H9 (cell line): ENCODE measurements around the gene F11R. TPM values are rescaled to one million over a fixed set of nuclear protein-coding genes. Genes with fewer than 3 reads are reported as not detected.
A peak's percentile ranks its signal among the peaks of the same experiment; 100 is the strongest.

ENCODE experiments used
- DNase-seq: peaks from one replicate; pipeline ENCODE4 v3.0.0-alpha.2; 2017
- H2AFZ ChIP-seq: one replicate; pipeline ENCODE4 v1.6.1; 2013; ENCODE audit warnings: mild to moderate bottlenecking, low read length, control low read depth, moderate library complexity
- H2AK5ac ChIP-seq: 2 replicates; pipeline ENCODE4 v1.6.1; 2013; ENCODE audit warnings: low read length, control low read depth, mixed read lengths; ENCODE audit not compliant: insufficient read length
- H2BK120ac ChIP-seq: one replicate; pipeline ENCODE4 v1.6.1; 2013; ENCODE audit warnings: low read depth, mild to moderate bottlenecking, low read length, control low read depth, inconsistent platforms; ENCODE audit not compliant: poor library complexity, severe bottlenecking
- H2BK12ac ChIP-seq: 2 replicates; pipeline ENCODE4 v1.6.1; 2013; ENCODE audit warnings: low read length, control low read depth, mixed read lengths, low read depth; ENCODE audit not compliant: insufficient read length
- H2BK15ac ChIP-seq: 2 replicates; pipeline ENCODE4 v1.6.1; 2013; ENCODE audit warnings: low read depth, low read length, control low read depth
- H2BK20ac ChIP-seq: one replicate; pipeline ENCODE4 v1.6.1; 2013; ENCODE audit warnings: low read depth, mild to moderate bottlenecking, low read length, control low read depth, inconsistent platforms; ENCODE audit not compliant: poor library complexity, severe bottlenecking
- H2BK5ac ChIP-seq: 2 replicates; pipeline ENCODE4 v1.6.1; 2013; ENCODE audit warnings: low read length, control low read depth, mixed read lengths; ENCODE audit not compliant: insufficient read length
- H3K14ac ChIP-seq: 2 replicates; pipeline ENCODE4 v1.6.1; 2013; ENCODE audit warnings: low read length, control low read depth; ENCODE audit not compliant: insufficient read depth
- H3K18ac ChIP-seq: 2 replicates; pipeline ENCODE4 v1.6.1; 2013; ENCODE audit warnings: low read depth, mild to moderate bottlenecking, mixed read lengths, low read length, control low read depth; ENCODE audit not compliant: insufficient read length
- H3K23ac ChIP-seq: 2 replicates; pipeline ENCODE4 v1.6.1; 2013; ENCODE audit warnings: low read length, control low read depth, mixed read lengths, low read depth; ENCODE audit not compliant: insufficient read length
- H3K23me2 ChIP-seq: 2 replicates; pipeline ENCODE4 v1.6.1; 2013; ENCODE audit warnings: low read depth, mild to moderate bottlenecking, mixed read lengths, low read length, control low read depth; ENCODE audit not compliant: insufficient read length, poor library complexity, severe bottlenecking
- H3K27ac ChIP-seq: 2 replicates; pipeline ENCODE4 v1.5.1; 2013; ENCODE audit warnings: low read length, control low read depth, mixed read lengths, low read depth; ENCODE audit not compliant: insufficient read length
- H3K27me3 ChIP-seq: 2 replicates; pipeline ENCODE4 v1.6.1; 2013; ENCODE audit warnings: low read length, control low read depth, inconsistent platforms; ENCODE audit not compliant: insufficient read depth
- H3K4ac ChIP-seq: 2 replicates; pipeline ENCODE4 v1.6.1; 2013; ENCODE audit warnings: low read depth, mild to moderate bottlenecking, control low read depth, inconsistent platforms, low read length, moderate library complexity
- H3K4me1 ChIP-seq: 2 replicates; pipeline ENCODE4 v1.6.1; 2013; ENCODE audit warnings: low read length, control low read depth, inconsistent platforms; ENCODE audit not compliant: insufficient read depth
- H3K4me2 ChIP-seq: 2 replicates; pipeline ENCODE4 v1.6.1; 2013; ENCODE audit warnings: low read length, control low read depth, mixed read lengths; ENCODE audit not compliant: insufficient read length, insufficient read depth
- H3K56ac ChIP-seq: 2 replicates; pipeline ENCODE4 v1.6.1; 2013; ENCODE audit warnings: low read depth, mild to moderate bottlenecking, mixed read lengths, low read length, control low read depth; ENCODE audit not compliant: insufficient read length
- H3K79me1 ChIP-seq: 2 replicates; pipeline ENCODE4 v1.6.1; 2013; ENCODE audit warnings: low read depth, mild to moderate bottlenecking, moderate library complexity, low read length, control low read depth, inconsistent platforms; ENCODE audit not compliant: insufficient read depth, poor library complexity, severe bottlenecking
- H3K79me2 ChIP-seq: 2 replicates; pipeline ENCODE4 v1.6.1; 2013; ENCODE audit warnings: low read length, control low read depth, inconsistent platforms; ENCODE audit not compliant: insufficient read depth
- H3K9ac ChIP-seq: 2 replicates; pipeline ENCODE4 v1.6.1; 2013; ENCODE audit warnings: low read length, control low read depth, mixed read lengths; ENCODE audit not compliant: insufficient read length; ENCODE audit errors: extremely low read depth
- H3K9me3 ChIP-seq: one replicate; pipeline ENCODE4 v1.6.1; 2013; ENCODE audit warnings: low read depth, low read length, inconsistent platforms; ENCODE audit not compliant: control insufficient read depth
- H3T11ph ChIP-seq: one replicate; pipeline ENCODE4 v1.6.1; 2013; ENCODE audit warnings: mild to moderate bottlenecking, low read length, control low read depth, inconsistent platforms
- H4K20me1 ChIP-seq: one replicate; pipeline ENCODE4 v1.6.1; 2013; ENCODE audit not compliant: control insufficient read depth, insufficient read length, insufficient read depth
- H4K5ac ChIP-seq: 2 replicates; pipeline ENCODE4 v1.6.1; 2013; ENCODE audit warnings: low read depth, mild to moderate bottlenecking, mixed read lengths, low read length, control low read depth; ENCODE audit not compliant: insufficient read length
- H4K8ac ChIP-seq: replicated peaks from 2 replicates; pipeline ENCODE4 v1.6.1; 2013; ENCODE audit warnings: low read length, control low read depth, mixed read lengths, low read depth; ENCODE audit not compliant: insufficient read length
- H4K91ac ChIP-seq: 2 replicates; pipeline ENCODE4 v1.6.1; 2013; ENCODE audit warnings: low read depth, mild to moderate bottlenecking, moderate library complexity, mixed read lengths, low read length, control low read depth; ENCODE audit not compliant: insufficient read length
- H3K27ac Mint-ChIP-seq, 3 experiments: 2 replicates in 2 of 3; 3 replicates in 1 of 3; pipeline ENCODE4 v1.8.0; 2020 to 2021; ENCODE audit warnings: mixed read lengths in 3 of 3, mild to moderate bottlenecking in 1 of 3, moderate library complexity in 1 of 3
- H3K27me3 Mint-ChIP-seq: 2 replicates; pipeline ENCODE4 v1.8.0; 2021; ENCODE audit warnings: low read depth, mild to moderate bottlenecking, moderate library complexity, mixed read lengths
- H3K36me3 Mint-ChIP-seq, 3 experiments: 2 replicates in 2 of 3; 3 replicates in 1 of 3; pipeline ENCODE4 v1.8.0; 2020 to 2021; ENCODE audit warnings: low read depth in 3 of 3, mixed read lengths in 3 of 3; ENCODE audit not compliant: insufficient read depth in 1 of 3
- H3K4me1 Mint-ChIP-seq, 2 experiments: 2 replicates each; pipeline ENCODE4 v1.8.0; 2020; ENCODE audit warnings: mixed read lengths in 2 of 2
- H3K4me3 Mint-ChIP-seq, 2 experiments: 2 replicates in 1 of 2; 3 replicates in 1 of 2; pipeline ENCODE4 v1.8.0; 2020 to 2021; ENCODE audit warnings: mild to moderate bottlenecking in 2 of 2, mixed read lengths in 2 of 2, moderate library complexity in 1 of 2
- H3K9me3 Mint-ChIP-seq, 2 experiments: 2 replicates in 1 of 2; 3 replicates in 1 of 2; pipeline ENCODE4 v1.8.0; 2020; ENCODE audit warnings: mild to moderate bottlenecking in 2 of 2, mixed read lengths in 2 of 2, moderate library complexity in 1 of 2
- CTCF ChIP-seq: fragments of 200-600 bp; sonication (generic); conservative IDR thresholded peaks from 3 replicates; pipeline ENCODE4 v1.8.0; 2021; ENCODE audit warnings: antibody characterized with exemption, mild to moderate bottlenecking
- WGBS: extraction: QIAGEN DNeasy Blood & Tissue Kit; methylation state at CpG from one replicate; pipeline ENCODE4 v1.1.7; 2013; ENCODE audit warnings: missing lambda C conversion rate, low lambda C conversion rate, mixed read lengths; ENCODE audit not compliant: insufficient read length; ENCODE audit errors: extremely low coverage; 5-methylcytosine and 5-hydroxymethylcytosine counted together
- total RNA-seq: library from RNA; stranded (reverse); gene quantifications from 2 replicates; pipeline ENCODE4 v1.2.1, GENCODE V29; 2021

The F11R gene
- total RNA-seq, 1 experiment from 2014 or later = 174 TPM

- no peak overlapping the region for H2BK120ac ChIP-seq
- H3K79me2 ChIP-seq = peaks cover 3% of the 10 kb centered on the region; the same call in 1 of the 2 replicates
- no peak overlapping the region for H2BK12ac ChIP-seq
- Mint-ChIP-seq H3K4me1 (peaks cover 15 to 18% of the 10 kb centered on the region in 2 experiments), H3K4me3 (peak overlapping the region; percentile 92 to 94), H3K9me3 (peaks cover 12% of the 10 kb centered on the region in 2 experiments), H3K27me3 (peaks cover 36% of the 10 kb centered on the region), H3K27ac (peak overlapping the region; percentile 98 to 100 (median 100)), H3K36me3 (peaks cover 28 to 45% (median 39%) of the 10 kb centered on the region in 3 experiments)
- H3K79me1 ChIP-seq = no peaks in the 10 kb centered on the region
- no CpG with 5 or more reads among the region's 48 CpGs for WGBS
- no peaks in the 10 kb centered on the region for H4K20me1 ChIP-seq
- H3K9ac ChIP-seq = peak overlapping the region; percentile 52
- H4K8ac ChIP-seq = no peak overlapping the region
- no peaks in the 10 kb centered on the region; the same call in 1 of the 2 replicates for H3K27me3 ChIP-seq
- no peak overlapping the region for H4K91ac ChIP-seq
- DNase-seq = peak; percentile 72
- no peak overlapping the region for H2AK5ac ChIP-seq
- H3K23me2 ChIP-seq = peaks cover 8% of the 10 kb centered on the region
- no peak overlapping the region for H2BK15ac ChIP-seq
- H3K4ac ChIP-seq = no peak overlapping the region
- H3K56ac ChIP-seq = no peak overlapping the region
- TF ChIP-seq CTCF = no peak
- peak overlapping the region; percentile 64 for H3K4me2 ChIP-seq
- H3K18ac ChIP-seq = no peak overlapping the region
- H3K4me1 ChIP-seq = peaks cover 2% of the 10 kb centered on the region; the same call in 1 of the 2 replicates
- H3T11ph ChIP-seq = no peak overlapping the region
- peak overlapping the region; percentile 93 for H3K27ac ChIP-seq
- no peak overlapping the region for H2BK5ac ChIP-seq
- no peak overlapping the region for H3K23ac ChIP-seq
- 0 out of 2 replicates have a peak overlapping the region, but pooled peaks have one; percentile 18 for H3K14ac ChIP-seq
- H3K9me3 ChIP-seq = no peaks in the 10 kb centered on the region
- H2BK20ac ChIP-seq = no peak overlapping the region
- no peak overlapping the region for H4K5ac ChIP-seq
- no peak overlapping the region for H2AFZ ChIP-seq
These were observed 24.2 kb upstream of the F11R start for GRCh38 chr1:161044908-161045735.
